ENCODE data around the gene INSRR.

- TF ChIP-seq POLR2A (IDR thresholded peaks at IDR 0.05; ENCODE audit: low read depth, low read length), result no peak
- TF ChIP-seq POLR2AphosphoS5 (IDR thresholded peaks at IDR 0.05; ENCODE audit: low read depth, low read length), result no peak
- no peak for TF ChIP-seq TAF1 (IDR thresholded peaks at IDR 0.05; ENCODE audit: borderline replicate concordance, low read depth, low read length)
These were observed 50.5 kb downstream of the INSRR start for GRCh38 chr1:156808186-156809030.
